NCI-H524 treated with DMSO at 0.1 percent for 48 hours (cell line): ENCODE data around the gene PAX1.
A peak's percentile ranks its signal among the peaks of the same experiment; 100 is the strongest.

Experiments used
- DNase-seq: peaks from one replicate; lab custom pipeline; 2025; lab: John Stamatoyannopoulos, UW

PAX1 gene

GRCh38 chr20:21703717-21704407 is 1.6 kb upstream of the PAX1 start:
- no peak for DNase-seq

- no peak for DNase-seq
These were observed 767 bp upstream of the PAX1 start for GRCh38 chr20:21704408-21705385.

GRCh38 chr20:21706261-21707195 is 1.1 kb downstream of the PAX1 start:
- DNase-seq, result no peak

GRCh38 chr20:21707267-21707666 is 1.8 kb downstream of the PAX1 start:
- no peak for DNase-seq

- no peak for DNase-seq
These were observed 2.7 kb downstream of the PAX1 start for GRCh38 chr20:21707999-21708737.

GRCh38 chr20:21708738-21709534 is 3.5 kb downstream of the PAX1 start:
- DNase-seq, result no peak

- no peak for DNase-seq
These were observed 4.1 kb downstream of the PAX1 start for GRCh38 chr20:21709535-21709904.

GRCh38 chr20:21710341-21710740 is 4.9 kb downstream of the PAX1 start:
- DNase-seq, result no peak

GRCh38 chr20:21710863-21711431 is 5.5 kb downstream of the PAX1 start:
- no peak for DNase-seq

- DNase-seq, result no peak
These were observed 7.1 kb downstream of the PAX1 start for GRCh38 chr20:21712443-21713059.

- DNase-seq, result no peak
These were observed 8.0 kb downstream of the PAX1 start for GRCh38 chr20:21713470-21713869.

GRCh38 chr20:21713901-21714296 is 8.4 kb downstream of the PAX1 start:
- no peak for DNase-seq

- DNase-seq, result no peak
These were observed 9.1 kb downstream of the PAX1 start for GRCh38 chr20:21714297-21715192.

GRCh38 chr20:21715193-21715881 is 9.9 kb downstream of the PAX1 start:
- DNase-seq, result no peak

GRCh38 chr20:21719592-21720214 is 14.2 kb downstream of the PAX1 start:
- peak; percentile 17 for DNase-seq

- DNase-seq, result no peak
These were observed 20.4 kb downstream of the PAX1 start for GRCh38 chr20:21725892-21726291.

- no peak for DNase-seq
These were observed 23.9 kb downstream of the PAX1 start for GRCh38 chr20:21729316-21729715.

GRCh38 chr20:21739161-21739560 is 33.7 kb downstream of the PAX1 start:
- no peak for DNase-seq
